H9 (cell line): ENCODE measurements around the gene CRBN. TPM values are rescaled to one million over a fixed set of nuclear protein-coding genes. Genes with fewer than 3 reads are reported as not detected.

Experiments used
- DNase-seq: peaks from one replicate; pipeline ENCODE4 v3.0.0-alpha.2; 2017
- H2AFZ ChIP-seq: one replicate; pipeline ENCODE4 v1.6.1; 2013; ENCODE audit warnings: mild to moderate bottlenecking, low read length, control low read depth, moderate library complexity
- H2AK5ac ChIP-seq: 2 replicates; pipeline ENCODE4 v1.6.1; 2013; ENCODE audit warnings: low read length, control low read depth, mixed read lengths; ENCODE audit not compliant: insufficient read length
- H2BK120ac ChIP-seq: one replicate; pipeline ENCODE4 v1.6.1; 2013; ENCODE audit warnings: low read depth, mild to moderate bottlenecking, low read length, control low read depth, inconsistent platforms; ENCODE audit not compliant: poor library complexity, severe bottlenecking
- H2BK12ac ChIP-seq: 2 replicates; pipeline ENCODE4 v1.6.1; 2013; ENCODE audit warnings: low read length, control low read depth, mixed read lengths, low read depth; ENCODE audit not compliant: insufficient read length
- H2BK15ac ChIP-seq: 2 replicates; pipeline ENCODE4 v1.6.1; 2013; ENCODE audit warnings: low read depth, low read length, control low read depth
- H2BK20ac ChIP-seq: one replicate; pipeline ENCODE4 v1.6.1; 2013; ENCODE audit warnings: low read depth, mild to moderate bottlenecking, low read length, control low read depth, inconsistent platforms; ENCODE audit not compliant: poor library complexity, severe bottlenecking
- H2BK5ac ChIP-seq: 2 replicates; pipeline ENCODE4 v1.6.1; 2013; ENCODE audit warnings: low read length, control low read depth, mixed read lengths; ENCODE audit not compliant: insufficient read length
- H3K14ac ChIP-seq: 2 replicates; pipeline ENCODE4 v1.6.1; 2013; ENCODE audit warnings: low read length, control low read depth; ENCODE audit not compliant: insufficient read depth
- H3K18ac ChIP-seq: 2 replicates; pipeline ENCODE4 v1.6.1; 2013; ENCODE audit warnings: low read depth, mild to moderate bottlenecking, mixed read lengths, low read length, control low read depth; ENCODE audit not compliant: insufficient read length
- H3K23ac ChIP-seq: 2 replicates; pipeline ENCODE4 v1.6.1; 2013; ENCODE audit warnings: low read length, control low read depth, mixed read lengths, low read depth; ENCODE audit not compliant: insufficient read length
- H3K23me2 ChIP-seq: 2 replicates; pipeline ENCODE4 v1.6.1; 2013; ENCODE audit warnings: low read depth, mild to moderate bottlenecking, mixed read lengths, low read length, control low read depth; ENCODE audit not compliant: insufficient read length, poor library complexity, severe bottlenecking
- H3K27ac ChIP-seq: 2 replicates; pipeline ENCODE4 v1.5.1; 2013; ENCODE audit warnings: low read length, control low read depth, mixed read lengths, low read depth; ENCODE audit not compliant: insufficient read length
- H3K27me3 ChIP-seq: 2 replicates; pipeline ENCODE4 v1.6.1; 2013; ENCODE audit warnings: low read length, control low read depth, inconsistent platforms; ENCODE audit not compliant: insufficient read depth
- H3K4ac ChIP-seq: 2 replicates; pipeline ENCODE4 v1.6.1; 2013; ENCODE audit warnings: low read depth, mild to moderate bottlenecking, control low read depth, inconsistent platforms, low read length, moderate library complexity
- H3K4me1 ChIP-seq: 2 replicates; pipeline ENCODE4 v1.6.1; 2013; ENCODE audit warnings: low read length, control low read depth, inconsistent platforms; ENCODE audit not compliant: insufficient read depth
- H3K4me2 ChIP-seq: 2 replicates; pipeline ENCODE4 v1.6.1; 2013; ENCODE audit warnings: low read length, control low read depth, mixed read lengths; ENCODE audit not compliant: insufficient read length, insufficient read depth
- H3K56ac ChIP-seq: 2 replicates; pipeline ENCODE4 v1.6.1; 2013; ENCODE audit warnings: low read depth, mild to moderate bottlenecking, mixed read lengths, low read length, control low read depth; ENCODE audit not compliant: insufficient read length
- H3K79me1 ChIP-seq: 2 replicates; pipeline ENCODE4 v1.6.1; 2013; ENCODE audit warnings: low read depth, mild to moderate bottlenecking, moderate library complexity, low read length, control low read depth, inconsistent platforms; ENCODE audit not compliant: insufficient read depth, poor library complexity, severe bottlenecking
- H3K79me2 ChIP-seq: 2 replicates; pipeline ENCODE4 v1.6.1; 2013; ENCODE audit warnings: low read length, control low read depth, inconsistent platforms; ENCODE audit not compliant: insufficient read depth
- H3K9ac ChIP-seq: 2 replicates; pipeline ENCODE4 v1.6.1; 2013; ENCODE audit warnings: low read length, control low read depth, mixed read lengths; ENCODE audit not compliant: insufficient read length; ENCODE audit errors: extremely low read depth
- H3K9me3 ChIP-seq: one replicate; pipeline ENCODE4 v1.6.1; 2013; ENCODE audit warnings: low read depth, low read length, inconsistent platforms; ENCODE audit not compliant: control insufficient read depth
- H3T11ph ChIP-seq: one replicate; pipeline ENCODE4 v1.6.1; 2013; ENCODE audit warnings: mild to moderate bottlenecking, low read length, control low read depth, inconsistent platforms
- H4K20me1 ChIP-seq: one replicate; pipeline ENCODE4 v1.6.1; 2013; ENCODE audit not compliant: control insufficient read depth, insufficient read length, insufficient read depth
- H4K5ac ChIP-seq: 2 replicates; pipeline ENCODE4 v1.6.1; 2013; ENCODE audit warnings: low read depth, mild to moderate bottlenecking, mixed read lengths, low read length, control low read depth; ENCODE audit not compliant: insufficient read length
- H4K8ac ChIP-seq: replicated peaks from 2 replicates; pipeline ENCODE4 v1.6.1; 2013; ENCODE audit warnings: low read length, control low read depth, mixed read lengths, low read depth; ENCODE audit not compliant: insufficient read length
- H4K91ac ChIP-seq: 2 replicates; pipeline ENCODE4 v1.6.1; 2013; ENCODE audit warnings: low read depth, mild to moderate bottlenecking, moderate library complexity, mixed read lengths, low read length, control low read depth; ENCODE audit not compliant: insufficient read length
- H3K27ac Mint-ChIP-seq, 3 experiments: 2 replicates in 2 of 3; 3 replicates in 1 of 3; pipeline ENCODE4 v1.8.0; 2020 to 2021; ENCODE audit warnings: mixed read lengths in 3 of 3, mild to moderate bottlenecking in 1 of 3, moderate library complexity in 1 of 3
- H3K27me3 Mint-ChIP-seq: 2 replicates; pipeline ENCODE4 v1.8.0; 2021; ENCODE audit warnings: low read depth, mild to moderate bottlenecking, moderate library complexity, mixed read lengths
- H3K36me3 Mint-ChIP-seq, 3 experiments: 2 replicates in 2 of 3; 3 replicates in 1 of 3; pipeline ENCODE4 v1.8.0; 2020 to 2021; ENCODE audit warnings: low read depth in 3 of 3, mixed read lengths in 3 of 3; ENCODE audit not compliant: insufficient read depth in 1 of 3
- H3K4me1 Mint-ChIP-seq, 2 experiments: 2 replicates each; pipeline ENCODE4 v1.8.0; 2020; ENCODE audit warnings: mixed read lengths in 2 of 2
- H3K4me3 Mint-ChIP-seq, 2 experiments: 2 replicates in 1 of 2; 3 replicates in 1 of 2; pipeline ENCODE4 v1.8.0; 2020 to 2021; ENCODE audit warnings: mild to moderate bottlenecking in 2 of 2, mixed read lengths in 2 of 2, moderate library complexity in 1 of 2
- H3K9me3 Mint-ChIP-seq, 2 experiments: 2 replicates in 1 of 2; 3 replicates in 1 of 2; pipeline ENCODE4 v1.8.0; 2020; ENCODE audit warnings: mild to moderate bottlenecking in 2 of 2, mixed read lengths in 2 of 2, moderate library complexity in 1 of 2
- CTCF ChIP-seq: fragments of 200-600 bp; sonication (generic); conservative IDR thresholded peaks from 3 replicates; pipeline ENCODE4 v1.8.0; 2021; ENCODE audit warnings: antibody characterized with exemption, mild to moderate bottlenecking
- WGBS: extraction: QIAGEN DNeasy Blood & Tissue Kit; methylation state at CpG from one replicate; pipeline ENCODE4 v1.1.7; 2013; ENCODE audit warnings: missing lambda C conversion rate, low lambda C conversion rate, mixed read lengths; ENCODE audit not compliant: insufficient read length; ENCODE audit errors: extremely low coverage; 5-methylcytosine and 5-hydroxymethylcytosine counted together
- total RNA-seq: library from RNA; stranded (reverse); gene quantifications from 2 replicates; pipeline ENCODE4 v1.2.1, GENCODE V29; 2021

CRBN gene
- total RNA-seq, 1 experiment from 2014 or later: 40.2 TPM

DNA sequence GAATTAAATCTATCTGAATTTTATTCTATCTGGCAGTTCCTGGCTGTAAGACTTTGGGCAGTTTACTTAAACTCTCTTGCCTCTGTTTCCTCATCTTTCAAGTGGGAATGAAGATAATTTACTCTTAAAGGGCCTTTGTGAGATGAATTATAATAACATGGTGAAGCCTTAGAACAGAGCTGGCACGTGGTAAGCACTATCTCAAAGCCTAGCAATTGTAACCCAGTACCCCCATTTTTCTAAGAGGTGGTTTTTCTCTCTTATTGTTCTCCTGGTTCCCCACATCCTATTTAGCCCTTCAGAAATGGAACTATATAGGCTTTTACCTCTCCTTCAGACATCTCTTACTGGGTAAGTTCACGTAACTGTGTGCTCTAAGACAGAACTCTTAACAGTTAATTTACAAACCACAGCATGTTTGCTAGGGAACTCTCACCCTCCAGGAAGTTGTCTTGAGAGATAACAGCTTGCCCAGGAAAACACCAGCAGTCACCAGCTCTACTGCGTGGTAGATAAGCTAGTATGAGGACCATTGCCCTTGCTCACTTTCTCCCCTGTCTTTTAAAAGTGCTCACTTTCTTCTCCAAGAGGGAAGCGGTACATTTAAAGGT, 12.3 kb upstream of the CRBN start:
- H2BK12ac ChIP-seq: no peak overlapping the region
- no peak overlapping the region for H3T11ph ChIP-seq
- no peak overlapping the region for H4K91ac ChIP-seq
- no CpG with 5 or more reads among the region's 4 CpGs for WGBS
- no peak overlapping the region for H4K8ac ChIP-seq
- Mint-ChIP-seq H3K9me3 (no peaks in the 10 kb centered on the region; a peak in 1 of 5 replicates), H3K27ac (no peak overlapping the region), H3K36me3 (no peaks in the 10 kb centered on the region), H3K4me3 (no peak overlapping the region), H3K4me1 (peaks cover 5 to 8% of the 10 kb centered on the region in 2 experiments; a peak in 3 of 4 replicates), H3K27me3 (peaks cover 25% of the 10 kb centered on the region)
- no peak overlapping the region for H3K4me2 ChIP-seq
- H3K27me3 ChIP-seq: no peaks in the 10 kb centered on the region
- H2AK5ac ChIP-seq: no peak overlapping the region
- H3K4me1 ChIP-seq: no peaks in the 10 kb centered on the region
- no peak overlapping the region for H4K5ac ChIP-seq
- no peak overlapping the region for H2BK20ac ChIP-seq
- no peaks in the 10 kb centered on the region for H3K23me2 ChIP-seq
- no peak overlapping the region for H3K56ac ChIP-seq
- no peak overlapping the region for H2BK5ac ChIP-seq
- H3K23ac ChIP-seq: no peak overlapping the region
- H3K79me1 ChIP-seq: no peaks in the 10 kb centered on the region
- no peaks in the 10 kb centered on the region for H3K9me3 ChIP-seq
- no peak overlapping the region for H2AFZ ChIP-seq
- no peak overlapping the region for H2BK15ac ChIP-seq
- H4K20me1 ChIP-seq: no peaks in the 10 kb centered on the region
- no peak overlapping the region for H3K27ac ChIP-seq
- DNase-seq: no peak
- no peak overlapping the region for H3K9ac ChIP-seq
- H3K14ac ChIP-seq: no peak overlapping the region
- H2BK120ac ChIP-seq: no peak overlapping the region
- no peak overlapping the region for H3K4ac ChIP-seq
- TF ChIP-seq CTCF: no peak
- H3K18ac ChIP-seq: no peak overlapping the region
- H3K79me2 ChIP-seq: no peaks in the 10 kb centered on the region
